SW480 (cell line): ENCODE measurements around the gene ZYX.

Source experiments
- DNase-seq: peaks from one replicate; pipeline ENCODE4 v3.0.0-alpha.2; 2016; ENCODE audit warnings: low spot score

ZYX gene, protein sequence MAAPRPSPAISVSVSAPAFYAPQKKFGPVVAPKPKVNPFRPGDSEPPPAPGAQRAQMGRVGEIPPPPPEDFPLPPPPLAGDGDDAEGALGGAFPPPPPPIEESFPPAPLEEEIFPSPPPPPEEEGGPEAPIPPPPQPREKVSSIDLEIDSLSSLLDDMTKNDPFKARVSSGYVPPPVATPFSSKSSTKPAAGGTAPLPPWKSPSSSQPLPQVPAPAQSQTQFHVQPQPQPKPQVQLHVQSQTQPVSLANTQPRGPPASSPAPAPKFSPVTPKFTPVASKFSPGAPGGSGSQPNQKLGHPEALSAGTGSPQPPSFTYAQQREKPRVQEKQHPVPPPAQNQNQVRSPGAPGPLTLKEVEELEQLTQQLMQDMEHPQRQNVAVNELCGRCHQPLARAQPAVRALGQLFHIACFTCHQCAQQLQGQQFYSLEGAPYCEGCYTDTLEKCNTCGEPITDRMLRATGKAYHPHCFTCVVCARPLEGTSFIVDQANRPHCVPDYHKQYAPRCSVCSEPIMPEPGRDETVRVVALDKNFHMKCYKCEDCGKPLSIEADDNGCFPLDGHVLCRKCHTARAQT

GRCh38 chr7:143380646-143381426, at the start of gene ZYX:
Gene ZYX (plus strand): TSS chr7:143381345. CDS start chr7:143381572, 227 bp downstream.
- peak; percentile 89 for DNase-seq

- DNase-seq, result no peak
These were observed 46.9 kb upstream of the ZYX start for GRCh38 chr7:143334244-143334643.

DNA sequence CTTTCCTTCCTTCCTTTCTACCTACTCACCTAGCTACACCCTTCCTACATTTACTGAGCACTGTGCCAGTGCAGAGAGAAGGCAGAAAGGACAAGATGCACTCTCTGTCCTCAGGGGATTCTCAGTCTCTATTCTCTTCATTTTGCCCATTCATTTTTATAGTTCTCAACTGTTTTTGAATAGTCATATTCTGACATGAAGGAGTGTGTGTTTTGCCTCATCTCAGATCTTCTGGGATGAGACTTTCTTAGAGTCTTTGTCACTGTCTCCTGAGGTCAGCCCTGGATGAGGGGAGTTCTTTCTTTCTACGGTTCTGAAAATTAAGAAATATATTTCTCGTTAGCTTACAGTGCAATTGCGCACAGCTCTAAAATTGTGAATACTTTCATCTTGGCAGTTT, 43.9 kb upstream of the ZYX start:
- DNase-seq, result no peak

GRCh38 chr7:143341842-143342241, 39.3 kb upstream of the ZYX start:
- no peak for DNase-seq

GRCh38 chr7:143343596-143343995, 37.5 kb upstream of the ZYX start:
- DNase-seq, result no peak

DNA sequence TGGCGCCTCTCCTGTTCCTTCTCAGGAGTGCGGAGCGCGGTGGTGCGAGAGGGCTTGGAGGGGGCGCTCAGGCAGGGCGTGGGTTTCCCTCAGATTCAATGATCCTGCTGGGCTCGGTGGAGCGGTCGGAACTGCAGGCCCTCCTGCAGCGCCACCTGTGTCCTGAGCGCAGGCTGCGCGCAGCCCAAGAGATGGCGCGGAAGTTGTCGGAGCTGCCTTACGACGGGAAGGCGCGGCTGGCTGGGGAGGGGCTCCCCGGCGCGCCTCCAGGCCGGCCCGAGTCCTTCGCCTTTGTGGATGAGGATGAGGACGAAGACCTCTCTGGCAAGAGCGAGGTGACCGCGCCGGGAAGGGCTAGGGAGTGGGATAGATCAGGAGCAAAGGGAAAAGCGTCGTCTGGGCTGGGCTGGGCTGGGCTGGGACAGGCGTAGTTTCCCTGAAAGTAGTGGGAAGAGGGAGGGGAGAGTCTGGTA, 35.7 kb upstream of the ZYX start:
- DNase-seq, result no peak

GRCh38 chr7:143346018-143346417, 35.1 kb upstream of the ZYX start:
- DNase-seq, result no peak

DNA sequence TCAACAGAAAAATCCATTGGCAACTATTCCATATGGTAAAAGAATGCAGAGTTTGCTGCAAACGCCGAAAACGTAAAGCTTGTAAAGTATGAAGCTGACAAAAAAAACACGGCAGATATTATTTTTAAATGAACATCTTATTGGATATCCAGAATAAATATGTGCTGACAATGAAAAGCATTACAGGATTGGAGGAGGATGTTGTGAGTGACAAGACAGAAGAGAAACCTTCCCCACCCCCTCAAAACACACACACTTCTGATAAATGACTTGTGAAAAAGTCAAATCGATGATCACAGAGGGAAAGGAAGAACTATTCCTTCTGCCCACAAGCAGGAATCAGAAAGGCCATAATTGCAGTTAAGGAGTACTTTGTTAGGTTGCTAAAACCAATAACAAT, 33.2 kb upstream of the ZYX start:
- DNase-seq, result no peak

DNA sequence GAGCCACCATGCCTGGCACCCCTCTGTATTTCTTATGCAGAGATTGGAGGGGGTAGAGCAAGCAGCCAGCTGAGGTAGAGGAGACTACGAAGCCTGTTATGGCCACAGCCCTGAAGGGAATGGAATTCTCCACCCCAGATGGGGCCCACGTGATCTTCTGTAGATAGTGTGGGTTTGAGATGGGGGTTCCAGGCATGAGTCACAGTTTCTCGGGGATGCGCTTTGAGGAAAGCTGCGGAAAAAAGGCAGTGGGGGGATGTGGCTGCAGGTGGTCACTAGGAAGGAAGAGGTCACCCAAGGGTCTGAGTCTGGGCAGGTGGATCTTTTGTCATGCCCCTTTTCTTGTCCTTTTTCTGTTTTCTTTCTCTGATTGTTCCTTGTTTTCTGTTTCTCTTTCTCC, 30.1 kb upstream of the ZYX start:
- no peak for DNase-seq

GRCh38 chr7:143351574-143351973, 29.6 kb upstream of the ZYX start:
- DNase-seq, result no peak

DNA sequence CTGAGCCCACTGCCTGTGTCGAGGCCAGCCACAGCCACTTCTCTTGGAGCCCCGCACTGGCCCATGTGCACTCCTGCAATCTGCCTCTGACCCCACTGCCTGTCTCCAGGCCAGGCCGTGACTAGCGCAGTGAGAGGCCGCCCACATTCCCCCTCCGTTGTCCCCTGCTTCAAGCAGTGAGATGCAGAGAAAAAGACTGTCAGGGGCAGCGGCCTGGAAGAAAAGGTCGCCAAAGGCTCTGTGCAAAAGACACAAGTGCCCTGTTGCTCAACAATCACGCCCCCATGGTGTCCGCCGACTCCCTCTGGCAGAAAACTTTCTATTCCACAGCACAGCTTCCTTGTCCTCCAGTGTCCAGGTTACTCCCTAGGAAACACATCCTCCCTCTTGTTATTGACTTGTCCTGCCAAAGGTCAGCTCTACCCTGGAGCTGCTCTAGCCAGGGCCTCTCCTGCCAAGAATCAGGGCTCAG, 28.6 kb upstream of the ZYX start:
- DNase-seq, result no peak

- DNase-seq, result no peak
These were observed 26.8 kb upstream of the ZYX start for GRCh38 chr7:143354376-143354775.

GRCh38 chr7:143354965-143355364, 26.2 kb upstream of the ZYX start:
- no peak for DNase-seq

GRCh38 chr7:143355450-143356385, 25.4 kb upstream of the ZYX start:
- no peak for DNase-seq

GRCh38 chr7:143356414-143357050, 24.6 kb upstream of the ZYX start:
- DNase-seq, result no peak

- DNase-seq, result no peak
These were observed 22.5 kb upstream of the ZYX start for GRCh38 chr7:143358626-143359025.

GRCh38 chr7:143359771-143360353, 21.3 kb upstream of the ZYX start:
- DNase-seq, result no peak

- DNase-seq, result no peak
These were observed 20.2 kb upstream of the ZYX start for GRCh38 chr7:143360788-143361551.

GRCh38 chr7:143361552-143362130, 19.5 kb upstream of the ZYX start:
- no peak for DNase-seq
